BLaER1 treated with 17β-estradiol and CSF1 and Interleukin-3, amounts not matched to agents 10 nM and 100 nM (cell line): ENCODE data around the gene TRAIP.

ENCODE experiments used
- H3K27ac ChIP-seq, 11 experiments: shearing (Covaris generic); formaldehyde crosslinking; 2 replicates each; pipeline ENCODE4 v1.8.1; 2022
- H3K27me3 ChIP-seq, 11 experiments: shearing (Covaris generic); formaldehyde crosslinking; 2 replicates each; pipeline ENCODE4 v1.8.1; 2022
- H3K36me3 ChIP-seq, 11 experiments: shearing (Covaris generic); formaldehyde crosslinking; 2 replicates each; pipeline ENCODE4 v1.8.1; 2022
- H3K4me1 ChIP-seq, 10 experiments: shearing (Covaris generic); formaldehyde crosslinking; 2 replicates each; pipeline ENCODE4 v1.8.1; 2022
- H3K4me2 ChIP-seq, 11 experiments: shearing (Covaris generic); formaldehyde crosslinking; 2 replicates each; pipeline ENCODE4 v1.8.1; 2022
- H3K4me3 ChIP-seq, 10 experiments: shearing (Covaris generic); formaldehyde crosslinking; 2 replicates each; pipeline ENCODE4 v1.8.1; 2022
- H3K9ac ChIP-seq, 11 experiments: shearing (Covaris generic); formaldehyde crosslinking; 2 replicates each; pipeline ENCODE4 v1.8.1; 2022
- H3K9me3 ChIP-seq, 11 experiments: shearing (Covaris generic); formaldehyde crosslinking; replicated peaks in 1 of 11; 2 replicates each; pipeline ENCODE4 v1.8.1; 2022
- H4K20me1 ChIP-seq, 11 experiments: shearing (Covaris generic); formaldehyde crosslinking; 2 replicates each; pipeline ENCODE4 v1.8.1; 2022
- Cebpa-rat ChIP-seq, 11 experiments: shearing (Covaris generic); IDR thresholded peaks; 2 replicates each; pipeline ENCODE4 v1.8.1; 2022

Gene TRAIP

GRCh38 chr3:49844464-49845183, 11.7 kb downstream of the TRAIP start:
- Histone ChIP-seq H3K9ac (no peak overlapping the region), H3K27ac (no peak overlapping the region), H3K4me2 (no peak overlapping the region), H3K27me3 (no peaks in the 10 kb centered on the region), H3K9me3 (no peaks in the 10 kb centered on the region), H3K4me3 (no peak overlapping the region), H3K4me1 (peaks cover 7 to 24% (median 22%) of the 10 kb centered on the region in 10 experiments; a peak in 18 of 20 replicates), H4K20me1 (peaks cover 0 to 16% (median 0%) of the 10 kb centered on the region in 11 experiments; a peak in 1 of 22 replicates), H3K36me3 (peaks cover 17 to 77% (median 69%) of the 10 kb centered on the region in 11 experiments; a peak in 21 of 22 replicates)
- no peak for TF ChIP-seq Cebpa-rat (IDR thresholded peaks at IDR 0.05)

DNA sequence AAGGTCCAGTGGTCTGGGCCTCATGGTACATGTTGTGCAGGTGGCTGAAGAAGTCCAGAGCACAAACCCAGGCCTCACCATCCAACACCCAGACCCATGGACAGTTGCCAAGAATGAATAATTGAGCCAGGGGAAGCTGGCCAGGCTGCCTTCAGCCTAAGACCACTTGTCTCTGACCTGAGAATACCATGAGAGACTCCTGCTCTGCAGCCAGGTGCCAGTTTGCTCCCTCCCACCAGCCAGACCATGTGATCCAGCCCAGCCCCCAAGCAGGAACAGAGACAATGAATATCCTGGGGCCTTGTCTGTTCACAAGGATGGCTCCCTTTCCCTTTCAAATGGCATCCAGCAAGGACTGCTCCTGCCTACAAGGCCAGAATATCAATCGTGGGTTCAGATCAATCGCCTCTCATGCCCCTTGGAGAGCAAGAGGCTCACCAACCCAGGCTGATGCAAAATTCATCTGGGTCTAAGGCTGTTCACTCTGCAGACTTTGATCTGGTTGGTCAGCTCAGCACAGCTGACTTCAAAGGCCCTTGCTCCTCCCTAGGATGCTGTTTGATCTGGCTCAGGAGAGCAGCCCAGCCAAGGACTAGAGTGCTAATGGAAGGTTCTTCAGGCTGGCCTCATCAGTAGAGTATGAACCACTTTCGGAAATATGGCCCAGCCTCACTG, 13.4 kb downstream of the TRAIP start:
- Histone ChIP-seq H3K27me3 (no peaks in the 10 kb centered on the region), H3K9me3 (no peaks in the 10 kb centered on the region), H3K4me2 (no peak overlapping the region), H4K20me1 (peaks cover 0 to 16% (median 0%) of the 10 kb centered on the region in 11 experiments; a peak in 1 of 22 replicates), H3K4me1 (peaks cover 7 to 38% (median 35%) of the 10 kb centered on the region in 10 experiments; a peak in 18 of 20 replicates), H3K4me3 (no peak overlapping the region), H3K36me3 (peaks cover 17 to 80% (median 71%) of the 10 kb centered on the region in 11 experiments; a peak in 21 of 22 replicates), H3K27ac (no peak overlapping the region), H3K9ac (peak overlapping the region in 4 of 11 experiments; percentile 8 to 35 (median 18); a peak in 5 of 22 replicates)
- TF ChIP-seq Cebpa-rat (IDR thresholded peaks at IDR 0.05), result no peak

- no peak overlapping the region for H3K4me3 ChIP-seq
- H3K36me3 ChIP-seq, result peaks cover 11 to 80% (median 70%) of the 10 kb centered on the region in 11 experiments; a peak in 21 of 22 replicates
- TF ChIP-seq Cebpa-rat (IDR thresholded peaks at IDR 0.05), result no peak
- peak overlapping the region in 4 of 11 experiments; percentile 60 to 80 (median 70); a peak in 3 of 22 replicates for H3K4me2 ChIP-seq
- peaks cover 0 to 16% (median 0%) of the 10 kb centered on the region in 11 experiments; a peak in 1 of 22 replicates for H4K20me1 ChIP-seq
- H3K9me3 ChIP-seq, result no peaks in the 10 kb centered on the region
- no peaks in the 10 kb centered on the region for H3K27me3 ChIP-seq
- H3K4me1 ChIP-seq, result peaks cover 7 to 38% (median 35%) of the 10 kb centered on the region in 10 experiments; a peak in 18 of 20 replicates
- H3K9ac ChIP-seq, result peak overlapping the region in 4 of 11 experiments; percentile 19 to 28 (median 22); a peak in 3 of 22 replicates
- peak overlapping the region in 2 of 11 experiments; percentile 13 to 65; a peak in 1 of 22 replicates for H3K27ac ChIP-seq
Observed at GRCh38 chr3:49841806-49842205, 14.6 kb downstream of the TRAIP start.

DNA sequence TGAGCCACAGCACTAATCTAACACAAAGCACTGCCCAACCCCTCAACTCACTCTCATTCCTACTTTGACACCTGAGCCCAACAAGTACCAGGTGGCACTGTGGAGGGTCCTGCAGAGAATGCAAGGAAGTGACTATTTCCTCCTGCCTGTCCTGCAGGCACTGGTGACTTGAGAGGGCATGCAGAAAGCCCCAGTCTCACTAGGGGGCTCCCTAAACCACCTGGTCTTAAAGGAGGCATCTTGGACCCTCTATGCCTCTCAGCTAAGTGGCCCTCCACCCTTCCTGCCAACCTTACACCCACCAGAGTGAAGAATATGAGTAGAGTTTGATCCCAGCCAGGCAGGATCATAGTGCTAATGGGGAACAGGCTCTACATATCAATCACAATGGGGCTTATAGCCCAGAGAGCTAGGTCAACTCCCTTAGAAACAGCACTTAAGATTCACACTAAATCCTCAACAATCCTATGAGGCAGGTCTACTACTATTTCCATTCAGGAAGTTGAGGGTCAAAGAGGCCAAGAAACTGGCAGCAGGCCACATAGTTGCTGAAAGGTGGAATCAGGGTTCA, 15.2 kb downstream of the TRAIP start:
- Histone ChIP-seq H3K36me3 (peaks cover 11 to 80% (median 70%) of the 10 kb centered on the region in 11 experiments; a peak in 21 of 22 replicates), H3K27me3 (no peaks in the 10 kb centered on the region), H3K9me3 (no peaks in the 10 kb centered on the region), H3K4me2 (peak overlapping the region in 10 of 11 experiments; percentile 25 to 80 (median 56); a peak in 18 of 22 replicates), H3K4me1 (peaks cover 7 to 38% (median 35%) of the 10 kb centered on the region in 10 experiments; a peak in 18 of 20 replicates), H3K4me3 (no peak overlapping the region), H3K27ac (peak overlapping the region in 6 of 11 experiments; percentile 2 to 65 (median 49); a peak in 6 of 22 replicates), H4K20me1 (peaks cover 0 to 16% (median 0%) of the 10 kb centered on the region in 11 experiments; a peak in 1 of 22 replicates), H3K9ac (peak overlapping the region in 8 of 11 experiments; percentile 24 to 64 (median 42); a peak in 10 of 22 replicates)
- no peak for TF ChIP-seq Cebpa-rat (IDR thresholded peaks at IDR 0.05)

- H3K9me3 ChIP-seq, result no peaks in the 10 kb centered on the region
- peaks cover 7 to 38% (median 35%) of the 10 kb centered on the region in 10 experiments; a peak in 18 of 20 replicates for H3K4me1 ChIP-seq
- H3K4me3 ChIP-seq, result no peak overlapping the region
- no peak for TF ChIP-seq Cebpa-rat (IDR thresholded peaks at IDR 0.05)
- peak overlapping the region; percentile 22 to 64 (median 39); a peak in 17 of 22 replicates for H3K9ac ChIP-seq
- peaks cover 5 to 80% (median 66%) of the 10 kb centered on the region in 11 experiments; a peak in 20 of 22 replicates for H3K36me3 ChIP-seq
- H3K27me3 ChIP-seq, result no peaks in the 10 kb centered on the region
- peak overlapping the region in 8 of 11 experiments; percentile 35 to 65 (median 52); a peak in 16 of 22 replicates for H3K27ac ChIP-seq
- peak overlapping the region in 9 of 11 experiments; percentile 34 to 80 (median 57); a peak in 18 of 22 replicates for H3K4me2 ChIP-seq
- H4K20me1 ChIP-seq, result peaks cover 0 to 16% (median 0%) of the 10 kb centered on the region in 11 experiments; a peak in 1 of 22 replicates
Observed at GRCh38 chr3:49840388-49840787, 16.0 kb downstream of the TRAIP start.

GRCh38 chr3:49839193-49839809, 17.1 kb downstream of the TRAIP start:
- peaks cover 7 to 38% (median 35%) of the 10 kb centered on the region in 10 experiments; a peak in 18 of 20 replicates for H3K4me1 ChIP-seq
- no peak overlapping the region for H3K4me3 ChIP-seq
- H3K9me3 ChIP-seq, result no peaks in the 10 kb centered on the region
- peaks cover 0 to 15% (median 0%) of the 10 kb centered on the region in 11 experiments; a peak in 1 of 22 replicates for H4K20me1 ChIP-seq
- peak overlapping the region in 10 of 11 experiments; percentile 22 to 64 (median 40); a peak in 17 of 22 replicates for H3K9ac ChIP-seq
- no peak for TF ChIP-seq Cebpa-rat (IDR thresholded peaks at IDR 0.05)
- H3K27me3 ChIP-seq, result no peaks in the 10 kb centered on the region
- H3K4me2 ChIP-seq, result peak overlapping the region in 9 of 11 experiments; percentile 34 to 80 (median 57); a peak in 16 of 22 replicates
- peak overlapping the region in 8 of 11 experiments; percentile 35 to 65 (median 52); a peak in 15 of 22 replicates for H3K27ac ChIP-seq
- peaks cover 0 to 80% (median 65%) of the 10 kb centered on the region in 11 experiments; a peak in 18 of 22 replicates for H3K36me3 ChIP-seq

GRCh38 chr3:49831341-49831740, 25.0 kb downstream of the TRAIP start:
- H3K4me2 ChIP-seq, result peak overlapping the region in 8 of 11 experiments; percentile 1 to 44 (median 16); a peak in 8 of 22 replicates
- H3K4me3 ChIP-seq, result no peak overlapping the region
- peaks cover 7 to 14% (median 11%) of the 10 kb centered on the region in 10 experiments; a peak in 16 of 20 replicates for H3K4me1 ChIP-seq
- 0 out of 22 replicates have a peak, but pooled peaks cover 0 to 7% (median 0%) of the 10 kb centered on the region in 11 experiments for H4K20me1 ChIP-seq
- no peak for TF ChIP-seq Cebpa-rat (IDR thresholded peaks at IDR 0.05)
- peak overlapping the region in 3 of 11 experiments; percentile 12 to 45 (median 36); a peak in 4 of 22 replicates for H3K27ac ChIP-seq
- no peak overlapping the region for H3K9ac ChIP-seq
- H3K27me3 ChIP-seq, result no peaks in the 10 kb centered on the region
- no peaks in the 10 kb centered on the region for H3K9me3 ChIP-seq
- peaks cover 0 to 85% (median 72%) of the 10 kb centered on the region in 11 experiments; a peak in 21 of 22 replicates for H3K36me3 ChIP-seq
